Measurements from ENCODE around the gene SETDB2.

GRCh38 chr13:49512578-49512977 is 68.5 kb downstream of the SETDB2 start:
- TF ChIP-seq MAX (IDR thresholded peaks at IDR 0.05): no peak
- TF ChIP-seq TAF1 (IDR thresholded peaks at IDR 0.05; ENCODE audit: low read depth): no peak
- TF ChIP-seq EP300 (IDR thresholded peaks at IDR 0.05; ENCODE audit: borderline replicate concordance): no peak
- no peak for TF ChIP-seq YY1 (IDR thresholded peaks at IDR 0.05; ENCODE audit: low read depth)
- TF ChIP-seq, protein P1, sequence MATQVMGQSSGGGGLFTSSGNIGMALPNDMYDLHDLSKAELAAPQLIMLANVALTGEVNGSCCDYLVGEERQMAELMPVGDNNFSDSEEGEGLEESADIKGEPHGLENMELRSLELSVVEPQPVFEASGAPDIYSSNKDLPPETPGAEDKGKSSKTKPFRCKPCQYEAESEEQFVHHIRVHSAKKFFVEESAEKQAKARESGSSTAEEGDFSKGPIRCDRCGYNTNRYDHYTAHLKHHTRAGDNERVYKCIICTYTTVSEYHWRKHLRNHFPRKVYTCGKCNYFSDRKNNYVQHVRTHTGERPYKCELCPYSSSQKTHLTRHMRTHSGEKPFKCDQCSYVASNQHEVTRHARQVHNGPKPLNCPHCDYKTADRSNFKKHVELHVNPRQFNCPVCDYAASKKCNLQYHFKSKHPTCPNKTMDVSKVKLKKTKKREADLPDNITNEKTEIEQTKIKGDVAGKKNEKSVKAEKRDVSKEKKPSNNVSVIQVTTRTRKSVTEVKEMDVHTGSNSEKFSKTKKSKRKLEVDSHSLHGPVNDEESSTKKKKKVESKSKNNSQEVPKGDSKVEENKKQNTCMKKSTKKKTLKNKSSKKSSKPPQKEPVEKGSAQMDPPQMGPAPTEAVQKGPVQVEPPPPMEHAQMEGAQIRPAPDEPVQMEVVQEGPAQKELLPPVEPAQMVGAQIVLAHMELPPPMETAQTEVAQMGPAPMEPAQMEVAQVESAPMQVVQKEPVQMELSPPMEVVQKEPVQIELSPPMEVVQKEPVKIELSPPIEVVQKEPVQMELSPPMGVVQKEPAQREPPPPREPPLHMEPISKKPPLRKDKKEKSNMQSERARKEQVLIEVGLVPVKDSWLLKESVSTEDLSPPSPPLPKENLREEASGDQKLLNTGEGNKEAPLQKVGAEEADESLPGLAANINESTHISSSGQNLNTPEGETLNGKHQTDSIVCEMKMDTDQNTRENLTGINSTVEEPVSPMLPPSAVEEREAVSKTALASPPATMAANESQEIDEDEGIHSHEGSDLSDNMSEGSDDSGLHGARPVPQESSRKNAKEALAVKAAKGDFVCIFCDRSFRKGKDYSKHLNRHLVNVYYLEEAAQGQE (IDR thresholded peaks at IDR 0.05; ENCODE audit: low read depth): no peak
- TF ChIP-seq TCF12 (IDR thresholded peaks at IDR 0.05; ENCODE audit: low read depth): no peak
- TF ChIP-seq RAD21 (IDR thresholded peaks at IDR 0.05; ENCODE audit: low read depth): no peak
- no peak for TF ChIP-seq CEBPB (IDR thresholded peaks at IDR 0.05)
- TF ChIP-seq EGR1 (IDR thresholded peaks at IDR 0.05): no peak
- TF ChIP-seq, protein P2, sequence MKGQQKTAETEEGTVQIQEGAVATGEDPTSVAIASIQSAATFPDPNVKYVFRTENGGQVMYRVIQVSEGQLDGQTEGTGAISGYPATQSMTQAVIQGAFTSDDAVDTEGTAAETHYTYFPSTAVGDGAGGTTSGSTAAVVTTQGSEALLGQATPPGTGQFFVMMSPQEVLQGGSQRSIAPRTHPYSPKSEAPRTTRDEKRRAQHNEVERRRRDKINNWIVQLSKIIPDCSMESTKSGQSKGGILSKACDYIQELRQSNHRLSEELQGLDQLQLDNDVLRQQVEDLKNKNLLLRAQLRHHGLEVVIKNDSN (IDR thresholded peaks at IDR 0.05): no peak
- no peak for TF ChIP-seq CREB1 (IDR thresholded peaks at IDR 0.05; ENCODE audit: low read depth)
- TF ChIP-seq ZBTB7A (IDR thresholded peaks at IDR 0.05; ENCODE audit: low read depth): no peak
- TF ChIP-seq NFIC (IDR thresholded peaks at IDR 0.05): no peak

Data from Ishikawa (cell line).